CD14-positive monocyte (primary cell): ENCODE measurements around the gene ARID3B. TPM values are rescaled to one million over a fixed set of nuclear protein-coding genes. Genes with fewer than 3 reads are reported as not detected.

Source experiments
- DNase-seq, 3 donors: peaks; one replicate each; pipeline ENCODE4 v3.0.0-alpha.2; 2011 to 2022
- H2AFZ ChIP-seq: 2 replicates; pipeline ENCODE4 v1.6.0; 2012; ENCODE audit warnings: mild to moderate bottlenecking, low read depth, low read length, inconsistent platforms; ENCODE audit not compliant: insufficient read depth, poor library complexity, severe bottlenecking
- H3K27ac ChIP-seq, 2 donors: 1 replicate in 1 of 2; 2 replicates in 1 of 2; pipeline ENCODE4 v1.5.1; 2012 to 2013; ENCODE audit warnings: low read length in 2 of 2, control low read depth in 1 of 2, inconsistent platforms in 1 of 2, low read depth in 1 of 2, mild to moderate bottlenecking in 1 of 2
- H3K27me3 ChIP-seq, 2 donors: one replicate each; pipeline versions ENCODE4 v1.6.0 to v1.6.1; 2011 to 2013; ENCODE audit warnings: low read length in 2 of 2; ENCODE audit not compliant: control insufficient read depth in 2 of 2, insufficient read depth in 2 of 2
- H3K36me3 ChIP-seq, 2 donors: replicated peaks in 1 of 2; 1 replicate in 1 of 2; 2 replicates in 1 of 2; pipeline versions ENCODE4 v1.5.1 to v1.6.1; 2012 to 2013; ENCODE audit warnings: low read length in 2 of 2, control low read depth in 1 of 2, inconsistent platforms in 1 of 2, mild to moderate bottlenecking in 1 of 2; ENCODE audit not compliant: insufficient read depth in 2 of 2, control insufficient read depth in 1 of 2
- H3K4me1 ChIP-seq, 2 donors: 1 replicate in 1 of 2; 2 replicates in 1 of 2; pipeline versions ENCODE4 v1.5.1 to v1.6.1; 2012 to 2013; ENCODE audit warnings: low read length in 2 of 2, control low read depth in 1 of 2, inconsistent platforms in 1 of 2, mild to moderate bottlenecking in 1 of 2, moderate library complexity in 1 of 2; ENCODE audit not compliant: insufficient read depth in 2 of 2, control insufficient read depth in 1 of 2
- H3K4me2 ChIP-seq: replicated peaks from 2 replicates; pipeline ENCODE3; 2012; ENCODE audit warnings: low read length, moderate library complexity, mild to moderate bottlenecking; ENCODE audit not compliant: poor library complexity, severe bottlenecking; ENCODE audit errors: extremely low read depth
- H3K4me3 ChIP-seq, 3 experiments: fragments of 200-600 bp in 1 of 3; sonication (generic) in 1 of 3; replicated peaks in 1 of 3; 1 replicate in 2 of 3; 2 replicates in 1 of 3; pipeline ENCODE4 v1.5.1; 2011 to 2013; ENCODE audit warnings: low read length in 3 of 3, mild to moderate bottlenecking in 3 of 3, control low read depth in 2 of 3, low read depth in 2 of 3, inconsistent platforms in 1 of 3, moderate library complexity in 1 of 3
- H3K79me2 ChIP-seq: 2 replicates; pipeline ENCODE4 v1.6.0; 2012; ENCODE audit warnings: mild to moderate bottlenecking, control low read depth, inconsistent platforms, low read length, moderate library complexity; ENCODE audit not compliant: insufficient read depth
- H3K9ac ChIP-seq: 2 replicates; pipeline ENCODE4 v1.6.0; 2017; ENCODE audit warnings: low read length, mild to moderate bottlenecking; ENCODE audit not compliant: insufficient read depth, poor library complexity, severe bottlenecking
- H3K9me3 ChIP-seq, 2 donors: replicated peaks in 1 of 2; 1 replicate in 1 of 2; 2 replicates in 1 of 2; pipeline versions ENCODE4 v1.5.1 to v1.6.1; 2012 to 2013; ENCODE audit warnings: low read length in 2 of 2, control low read depth in 1 of 2; ENCODE audit not compliant: control insufficient read depth in 1 of 2, insufficient read depth in 1 of 2
- H4K20me1 ChIP-seq: 2 replicates; pipeline ENCODE4 v1.6.0; 2012; ENCODE audit warnings: mild to moderate bottlenecking, low read length, control low read depth, moderate library complexity; ENCODE audit not compliant: insufficient read depth
- H3K27ac Mint-ChIP-seq, 7 donors: one replicate each; pipeline ENCODE4 v1.8.0; 2020; ENCODE audit warnings: mild to moderate bottlenecking in 7 of 7, mixed read lengths in 7 of 7, moderate library complexity in 6 of 7, inconsistent platforms in 2 of 7
- H3K27me3 Mint-ChIP-seq, 3 donors: one replicate each; pipeline ENCODE4 v1.8.0; 2021 to 2022; ENCODE audit warnings: low read depth in 3 of 3, mild to moderate bottlenecking in 3 of 3, mixed read lengths in 3 of 3, moderate library complexity in 3 of 3, inconsistent platforms in 1 of 3
- H3K36me3 Mint-ChIP-seq, 2 donors: one replicate each; pipeline ENCODE4 v1.8.0; 2020; ENCODE audit warnings: mixed read lengths in 2 of 2, inconsistent platforms in 1 of 2, mild to moderate bottlenecking in 1 of 2
- H3K4me1 Mint-ChIP-seq: one replicate; pipeline ENCODE4 v1.8.0; 2020; ENCODE audit warnings: mild to moderate bottlenecking, mixed read lengths
- H3K4me3 Mint-ChIP-seq, 2 donors: one replicate each; pipeline ENCODE4 v1.8.0; 2020; ENCODE audit warnings: mild to moderate bottlenecking in 2 of 2, mixed read lengths in 2 of 2, moderate library complexity in 1 of 2
- H3K9me3 Mint-ChIP-seq, 7 donors: one replicate each; pipeline ENCODE4 v1.8.0; 2020 to 2022; ENCODE audit warnings: mixed read lengths in 7 of 7, mild to moderate bottlenecking in 6 of 7, moderate library complexity in 6 of 7, inconsistent platforms in 2 of 7
- CTCF ChIP-seq: fragments of 200-600 bp; IDR thresholded peaks from one replicate; pipeline ENCODE4 v1.8.0; 2022; ENCODE audit warnings: antibody characterized with exemption, mild to moderate bottlenecking
- WGBS: methylation state at CpG from one replicate; pipeline ENCODE4 v1.1.5; 2013; ENCODE audit warnings: missing lambda C conversion rate; ENCODE audit not compliant: insufficient coverage; 5-methylcytosine and 5-hydroxymethylcytosine counted together
- intact Hi-C, 2 donors: fragments of 100-400 bp; cut with micrococcal nuclease; formaldehyde crosslinking; loops; one replicate each; pipeline versions ENCODE4 v1.15.0 to v1.15.1; 2023
- polyA plus RNA-seq, 3 donors: library from polyadenylated mRNA; depleted of rRNA in 1 of 3; unstranded in 2 of 3; stranded (reverse) in 1 of 3; fragments of 300-500 nt in 2 of 3; fragments of >200 nt in 1 of 3; fragmentation: Illumina TruSeq in 2 of 3; gene quantifications; 1 replicate in 2 of 3; 2 replicates in 1 of 3; pipeline ENCODE4 v1.2.3, GENCODE V29; 2012 to 2021

Gene ARID3B
- polyA plus RNA-seq, 3 donors, result 2.3 to 17.4 (median 4.4) TPM

GRCh38 chr15:74635228-74635627 lies 94.2 kb downstream of the ARID3B start:
- no peaks in the 10 kb centered on the region for H3K27me3 ChIP-seq
- no peaks in the 10 kb centered on the region for H3K4me1 Mint-ChIP-seq
- no peaks in the 10 kb centered on the region for H3K4me1 ChIP-seq
- peaks cover 80 to 95% of the 10 kb centered on the region in 2 donors for H3K36me3 Mint-ChIP-seq
- H2AFZ ChIP-seq, result no peak overlapping the region
- H4K20me1 ChIP-seq, result peaks cover 57% of the 10 kb centered on the region
- H3K36me3 ChIP-seq, result peaks cover 95 to 100% of the 10 kb centered on the region in 2 donors
- peak; percentile 97 for TF ChIP-seq CTCF
- no peak overlapping the region for H3K4me2 ChIP-seq
- H3K9me3 Mint-ChIP-seq, result no peaks in the 10 kb centered on the region
- 86% methylated on average over 1 of the region's 5 CpGs for WGBS
- H3K4me3 Mint-ChIP-seq, result no peak overlapping the region
- H3K79me2 ChIP-seq, result no peaks in the 10 kb centered on the region
- no peaks in the 10 kb centered on the region for H3K9me3 ChIP-seq
- H3K4me3 ChIP-seq, result no peak overlapping the region
- H3K27me3 Mint-ChIP-seq, result peaks cover 0 to 2% (median 0%) of the 10 kb centered on the region in 3 donors
- no peak overlapping the region for H3K27ac Mint-ChIP-seq
- intact Hi-C loops, result loop anchor here (1.0 to 10.0 kb wide), 3 partner anchors 134 to 170 kb away; no protein-coding TSS in a partner anchor
- H3K9ac ChIP-seq, result no peak overlapping the region
- no peak overlapping the region for H3K27ac ChIP-seq
- DNase-seq, result peak; percentile 59 to 71 (median 69)

GRCh38 chr15:74636984-74637383 lies 96.0 kb downstream of the ARID3B start:
- Histone ChIP-seq H3K27me3 (no peaks in the 10 kb centered on the region), H3K4me1 (no peaks in the 10 kb centered on the region), H3K4me3 (no peak overlapping the region), H2AFZ (no peak overlapping the region), H3K9ac (no peak overlapping the region), H3K9me3 (no peaks in the 10 kb centered on the region), H4K20me1 (peaks cover 57% of the 10 kb centered on the region), H3K36me3 (peaks cover 89 to 99% of the 10 kb centered on the region in 2 donors), H3K4me2 (no peak overlapping the region), H3K27ac (no peak overlapping the region), H3K79me2 (no peaks in the 10 kb centered on the region)
- H3K27ac Mint-ChIP-seq, result no peak overlapping the region
- WGBS, result no CpG with 5 or more reads among the region's 1 CpG
- peaks cover 0 to 2% (median 0%) of the 10 kb centered on the region in 3 donors for H3K27me3 Mint-ChIP-seq
- intact Hi-C loops, result loop anchor here (10.0 kb wide), 1 partner anchor 168 kb away; no protein-coding TSS in a partner anchor
- H3K4me3 Mint-ChIP-seq, result no peak overlapping the region
- peaks cover 7% of the 10 kb centered on the region for H3K4me1 Mint-ChIP-seq
- peaks cover 85 to 90% of the 10 kb centered on the region in 2 donors for H3K36me3 Mint-ChIP-seq
- H3K9me3 Mint-ChIP-seq, result no peaks in the 10 kb centered on the region
- TF ChIP-seq CTCF, result no peak
- no peak for DNase-seq
